GM19463 (cell line): Measurements from ENCODE around the gene MED15.
"Not testable (repeated sequence)": the region's sequence is repeated elsewhere in the genome, so short reads cannot be mapped to it uniquely, and the experiment has no call there.

Experiments used
- ATAC-seq: cut with Tn5 transposase; IDR thresholded peaks from one replicate; pipeline ENCODE4 v1.9.1; 2021; ENCODE audit warnings: mild to moderate bottlenecking, moderate library complexity; ENCODE audit not compliant: unreplicated experiment

MED15 gene

GRCh38 chr22:20507253-20508066 is at the start of gene MED15:
Gene MED15 (plus strand): TSS chr22:20507610. CDS start chr22:20507679, 69 bp downstream.
- peak; percentile 79 for ATAC-seq

- no peak for ATAC-seq
Observed at GRCh38 chr22:20458530-20459151, 48.8 kb upstream of the MED15 start.

- ATAC-seq = no peak
Observed at GRCh38 chr22:20459152-20459542, 48.3 kb upstream of the MED15 start.

GRCh38 chr22:20459862-20460261 is 47.5 kb upstream of the MED15 start:
- no peak for ATAC-seq

GRCh38 chr22:20463324-20464095 is 43.9 kb upstream of the MED15 start:
- ATAC-seq = no peak

- ATAC-seq = no peak
Observed at GRCh38 chr22:20464096-20464614, 43.3 kb upstream of the MED15 start.

GRCh38 chr22:20464912-20465758 is 42.3 kb upstream of the MED15 start:
- no peak for ATAC-seq

GRCh38 chr22:20465759-20466077 is 41.7 kb upstream of the MED15 start:
- no peak for ATAC-seq

GRCh38 chr22:20466659-20467379 is 40.6 kb upstream of the MED15 start:
- ATAC-seq = no peak

- ATAC-seq = no peak
Observed at GRCh38 chr22:20469110-20469868, 38.1 kb upstream of the MED15 start.

- not testable (repeated sequence) for ATAC-seq
Observed at GRCh38 chr22:20470525-20470924, 36.9 kb upstream of the MED15 start.

GRCh38 chr22:20471126-20471833 is 36.1 kb upstream of the MED15 start:
- no peak for ATAC-seq

GRCh38 chr22:20472629-20473442 is 34.6 kb upstream of the MED15 start:
- ATAC-seq = no peak

- no peak for ATAC-seq
Observed at GRCh38 chr22:20475115-20475436, 32.3 kb upstream of the MED15 start.

- ATAC-seq = not testable (repeated sequence)
Observed at GRCh38 chr22:20475569-20475968, 31.8 kb upstream of the MED15 start.

GRCh38 chr22:20478059-20478458 is 29.4 kb upstream of the MED15 start:
- ATAC-seq = not testable (repeated sequence)

- no peak for ATAC-seq
Observed at GRCh38 chr22:20479612-20480196, 27.7 kb upstream of the MED15 start.

- not testable (repeated sequence) for ATAC-seq
Observed at GRCh38 chr22:20483143-20483506, 24.3 kb upstream of the MED15 start.
